PFSK-1 (cell line): Measurements from ENCODE around the gene ELAPOR2.

Source experiments
- FOXP2 ChIP-seq: optimal IDR thresholded peaks from 2 replicates; pipeline ENCODE3; 2011; ENCODE audit warnings: borderline replicate concordance, control low read depth, inconsistent platforms; ENCODE audit not compliant: insufficient read depth; ENCODE audit errors: extremely low read length, extremely low read depth
- POLR2AphosphoS5 ChIP-seq: IDR thresholded peaks from 2 replicates; pipeline ENCODE4 v1.6.1; 2012; ENCODE audit warnings: low read depth, mild to moderate bottlenecking, control low read depth, low read length, moderate library complexity
- SIN3A ChIP-seq: IDR thresholded peaks from 2 replicates; pipeline ENCODE4 v1.6.1; 2012; ENCODE audit warnings: mild to moderate bottlenecking, low read length, moderate library complexity, borderline replicate concordance; ENCODE audit not compliant: insufficient read depth
- TAF1 ChIP-seq: IDR thresholded peaks from 2 replicates; pipeline ENCODE4 v1.6.1; 2012; ENCODE audit warnings: low read length, control low read depth, borderline replicate concordance; ENCODE audit not compliant: insufficient read depth
- TF ChIP-seq, protein P1 (sequence below), 2 experiments: IDR thresholded peaks; 2 replicates each; pipeline versions ENCODE4 v1.6.1 to v1.8.0; 2011 to 2012; ENCODE audit warnings: low read depth in 2 of 2, low read length in 2 of 2, control low read depth in 1 of 2, inconsistent platforms in 1 of 2, mild to moderate bottlenecking in 1 of 2, moderate library complexity in 1 of 2; ENCODE audit not compliant: insufficient read depth in 1 of 2

ELAPOR2 gene

GRCh38 chr7:87058744-87059524, 520 bp downstream of the ELAPOR2 start:
- no peak for TF ChIP-seq SIN3A
- TF ChIP-seq, protein P1, sequence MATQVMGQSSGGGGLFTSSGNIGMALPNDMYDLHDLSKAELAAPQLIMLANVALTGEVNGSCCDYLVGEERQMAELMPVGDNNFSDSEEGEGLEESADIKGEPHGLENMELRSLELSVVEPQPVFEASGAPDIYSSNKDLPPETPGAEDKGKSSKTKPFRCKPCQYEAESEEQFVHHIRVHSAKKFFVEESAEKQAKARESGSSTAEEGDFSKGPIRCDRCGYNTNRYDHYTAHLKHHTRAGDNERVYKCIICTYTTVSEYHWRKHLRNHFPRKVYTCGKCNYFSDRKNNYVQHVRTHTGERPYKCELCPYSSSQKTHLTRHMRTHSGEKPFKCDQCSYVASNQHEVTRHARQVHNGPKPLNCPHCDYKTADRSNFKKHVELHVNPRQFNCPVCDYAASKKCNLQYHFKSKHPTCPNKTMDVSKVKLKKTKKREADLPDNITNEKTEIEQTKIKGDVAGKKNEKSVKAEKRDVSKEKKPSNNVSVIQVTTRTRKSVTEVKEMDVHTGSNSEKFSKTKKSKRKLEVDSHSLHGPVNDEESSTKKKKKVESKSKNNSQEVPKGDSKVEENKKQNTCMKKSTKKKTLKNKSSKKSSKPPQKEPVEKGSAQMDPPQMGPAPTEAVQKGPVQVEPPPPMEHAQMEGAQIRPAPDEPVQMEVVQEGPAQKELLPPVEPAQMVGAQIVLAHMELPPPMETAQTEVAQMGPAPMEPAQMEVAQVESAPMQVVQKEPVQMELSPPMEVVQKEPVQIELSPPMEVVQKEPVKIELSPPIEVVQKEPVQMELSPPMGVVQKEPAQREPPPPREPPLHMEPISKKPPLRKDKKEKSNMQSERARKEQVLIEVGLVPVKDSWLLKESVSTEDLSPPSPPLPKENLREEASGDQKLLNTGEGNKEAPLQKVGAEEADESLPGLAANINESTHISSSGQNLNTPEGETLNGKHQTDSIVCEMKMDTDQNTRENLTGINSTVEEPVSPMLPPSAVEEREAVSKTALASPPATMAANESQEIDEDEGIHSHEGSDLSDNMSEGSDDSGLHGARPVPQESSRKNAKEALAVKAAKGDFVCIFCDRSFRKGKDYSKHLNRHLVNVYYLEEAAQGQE (IDR thresholded peaks at IDR 0.05; ENCODE audit: insufficient read depth in 1 of 2, low read depth in 2 of 2, low read length in 2 of 2): no peak
- TF ChIP-seq FOXP2: no peak
- no peak for TF ChIP-seq TAF1

GRCh38 chr7:87057210-87057609, 2.2 kb downstream of the ELAPOR2 start:
- TF ChIP-seq SIN3A (no peak), TAF1 (no peak), FOXP2 (no peak), POLR2AphosphoS5 (no peak)
- TF ChIP-seq, protein P1 (IDR thresholded peaks at IDR 0.05; ENCODE audit: insufficient read depth in 1 of 2, low read depth in 2 of 2, low read length in 2 of 2): no peak

GRCh38 chr7:87056346-87056745, 3.1 kb downstream of the ELAPOR2 start:
- TF ChIP-seq SIN3A (no peak), FOXP2 (no peak), POLR2AphosphoS5 (no peak), TAF1 (no peak)
- TF ChIP-seq, protein P1 (IDR thresholded peaks at IDR 0.05; ENCODE audit: insufficient read depth in 1 of 2, low read depth in 2 of 2, low read length in 2 of 2): no peak

DNA sequence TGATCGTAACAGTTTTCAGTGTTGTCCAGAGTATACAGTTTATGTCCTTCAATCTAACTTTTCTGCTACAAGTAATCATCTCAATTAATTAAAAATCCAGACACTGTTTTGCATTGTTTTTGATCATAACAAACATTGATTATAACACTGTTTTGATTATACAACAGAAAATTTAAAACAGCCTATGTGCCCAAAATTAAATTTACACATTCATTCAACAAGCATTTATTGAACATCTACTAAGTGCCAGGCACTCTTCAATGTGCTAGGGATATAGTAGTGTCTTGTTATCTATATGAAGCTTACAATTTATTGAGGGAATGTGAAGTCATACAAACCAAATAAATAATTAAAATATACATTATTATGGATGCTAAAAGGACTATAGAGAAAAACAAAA, 10.6 kb downstream of the ELAPOR2 start:
- TF ChIP-seq SIN3A (no peak), FOXP2 (no peak)
- TF ChIP-seq, protein P1 (IDR thresholded peaks at IDR 0.05; ENCODE audit: insufficient read depth in 1 of 2, low read depth in 2 of 2, low read length in 2 of 2): no peak

DNA sequence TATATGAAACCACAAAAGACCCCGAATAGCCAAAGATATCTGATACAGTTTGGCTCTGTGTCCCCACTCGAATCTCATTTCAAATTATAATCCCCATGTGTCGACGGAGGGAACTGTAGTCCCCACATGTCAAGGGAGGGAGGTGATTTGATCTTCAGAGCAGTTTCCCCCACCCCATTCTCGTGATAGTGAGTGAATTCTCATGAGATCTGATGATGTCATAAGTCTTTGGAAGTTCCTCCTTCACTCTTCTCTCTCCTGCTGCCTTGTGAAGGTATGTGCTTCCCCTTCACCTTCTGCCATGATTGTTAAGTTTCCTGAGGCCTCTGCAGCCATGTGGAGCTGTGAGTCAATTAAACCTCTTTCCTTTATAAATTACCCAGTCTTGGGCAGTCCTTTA, 13.0 kb downstream of the ELAPOR2 start:
- TF ChIP-seq SIN3A: no peak
- TF ChIP-seq, protein P1 (IDR thresholded peaks at IDR 0.05; ENCODE audit: insufficient read depth in 1 of 2, low read depth in 2 of 2, low read length in 2 of 2): no peak
- no peak for TF ChIP-seq TAF1
- no peak for TF ChIP-seq FOXP2
- TF ChIP-seq POLR2AphosphoS5: no peak
